Adrenal gland (tissue), 12 donors: ENCODE results near the gene LRRC41. TPM values are rescaled to one million over a fixed set of nuclear protein-coding genes. Genes with fewer than 3 reads are reported as not detected.

Experiments used
- DNase-seq, 7 donors: peaks; one replicate each; pipeline ENCODE4 v3.0.0-alpha.2; 2019 to 2020
- H3K27ac ChIP-seq, 5 donors: fragments of 200-600 bp; sonication (generic) in 4 of 5; 1 replicate in 3 of 5; 2 replicates in 2 of 5; pipeline versions ENCODE4 v1.5.1 to v1.8.0; 2016 to 2020; ENCODE audit warnings: mild to moderate bottlenecking in 1 of 5
- H3K27me3 ChIP-seq: fragments of 200-600 bp; 2 replicates; pipeline ENCODE4 v1.8.0; 2021
- H3K36me3 ChIP-seq, 2 donors: fragments of 200-600 bp; replicated peaks in 1 of 2; 1 replicate in 1 of 2; 2 replicates in 1 of 2; pipeline versions ENCODE4 v1.5.1 to v1.8.0; 2018 to 2022
- H3K4me1 ChIP-seq, 2 donors: fragments of 200-600 bp; replicated peaks in 1 of 2; 1 replicate in 1 of 2; 2 replicates in 1 of 2; pipeline versions ENCODE4 v1.5.1 to v1.8.0; 2018 to 2021
- H3K4me3 ChIP-seq, 4 donors: fragments of 200-600 bp; sonication (generic) in 3 of 4; one replicate each; pipeline ENCODE4 v1.5.1; 2016 to 2018
- H3K9me3 ChIP-seq, 3 donors: fragments of 200-600 bp; sonication (generic) in 1 of 3; replicated peaks in 1 of 3; 1 replicate in 2 of 3; 2 replicates in 1 of 3; pipeline versions ENCODE4 v1.5.1 to v1.8.0; 2016 to 2021
- CTCF ChIP-seq, 6 experiments: fragments of 450-650 bp in 4 of 6; fragments of 200-600 bp in 2 of 6; sonication (generic) in 1 of 6; IDR thresholded peaks; 1 replicate in 5 of 6; 2 replicates in 1 of 6; pipeline versions ENCODE4 v1.5.1 to v1.8.0; 2016 to 2021; ENCODE audit warnings: antibody characterized with exemption in 6 of 6, mild to moderate bottlenecking in 2 of 6, moderate library complexity in 1 of 6
- POLR2A ChIP-seq, 2 donors: fragments of 450-650 bp; IDR thresholded peaks; one replicate each; pipeline ENCODE4 v1.6.1; 2017; ENCODE audit warnings: antibody characterized with exemption in 2 of 2, mild to moderate bottlenecking in 2 of 2, moderate library complexity in 1 of 2
- WGBS, 4 donors: extraction: QIAGEN DNeasy Blood & Tissue Kit in 2 of 4; methylation state at CpG; one replicate each; pipeline versions ENCODE4 v1.1.5 to v1.1.7; 2013 to 2017; 5-methylcytosine and 5-hydroxymethylcytosine counted together
- intact Hi-C, 2 donors: fragments of 100-400 bp; cut with DNase I; formaldehyde crosslinking; loops; one replicate each; pipeline versions ENCODE4 v1.14.1 to v1.15.0; 2022 to 2023
- polyA plus RNA-seq, 3 donors: library from polyadenylated mRNA; stranded (reverse); fragments of 200-250 nt in 2 of 3; fragments of 350-450 nt in 1 of 3; fragmentation: Illumina TruSeq in 1 of 3; extraction: RNeasy Lipid Tissue Mini Kit (QIAGEN cat#74804) in 1 of 3; gene quantifications; one replicate each; pipeline ENCODE4 v1.2.3, GENCODE V29; 2013 to 2014
- total RNA-seq, 9 donors: library from RNA; depleted of rRNA in 4 of 9; stranded (reverse); fragments of >200 nt in 4 of 9; fragments of 120-200 nt in 1 of 9; fragmentation: NEBNext Ultra II Directional in 1 of 9; extraction: Animal tissue kit (Norgen Biotek cat#: 25700) in 1 of 9; gene quantifications; one replicate each; pipeline versions ENCODE4 v1.1.0 to v1.2.4, GENCODE V29; 2013 to 2023
- donor health status: healthy with polysubstance abuse.
- donor health status: Bipolar disorder and iron deficiency.
- donor health status: DM: yes; HTN: yes; CAD: no.
- donor health status: DM: no; HTN: no; CAD: no.
- donor health status: DM: no; HTN: no; CAD: no.
- donor health status: DM: yes; HTN: yes; CAD: no.

Gene LRRC41
- total and polyA plus RNA-seq, 12 donors: 38.5 to 95.8 (median 68.6) TPM

GRCh38 chr1:46278807-46279206, 24.6 kb downstream of the LRRC41 start:
- WGBS, 4 donors: 88 to 95% (median 93%) methylated on average over 2 to 12 of the region's 12 CpGs
- no peaks in the 10 kb centered on the region for H3K9me3 ChIP-seq
- H3K27me3 ChIP-seq: no peaks in the 10 kb centered on the region
- no peak overlapping the region for H3K4me3 ChIP-seq
- H3K4me1 ChIP-seq: no peaks in the 10 kb centered on the region
- peaks cover 0 to 52% of the 10 kb centered on the region in 2 donors for H3K36me3 ChIP-seq
- TF ChIP-seq POLR2A (IDR thresholded peaks at IDR 0.05) (no peak), CTCF (IDR thresholded peaks at IDR 0.05) (no peak)
- no peak for DNase-seq
- no peak overlapping the region for H3K27ac ChIP-seq
- intact Hi-C loops: no loop called here

- H3K4me3 ChIP-seq: no peak overlapping the region
- TF ChIP-seq CTCF (IDR thresholded peaks at IDR 0.05) (no peak), POLR2A (IDR thresholded peaks at IDR 0.05) (no peak)
- no peak overlapping the region for H3K27ac ChIP-seq
- no peaks in the 10 kb centered on the region for H3K4me1 ChIP-seq
- no peaks in the 10 kb centered on the region for H3K27me3 ChIP-seq
- intact Hi-C loops: no loop called here
- no peak for DNase-seq
- H3K9me3 ChIP-seq: no peaks in the 10 kb centered on the region
- 89 to 94% (median 92%) methylated on average over 14 of the region's 14 CpGs for WGBS, 4 donors
- H3K36me3 ChIP-seq: peaks cover 0 to 42% of the 10 kb centered on the region in 2 donors
Observed at GRCh38 chr1:46277658-46278373, 25.6 kb downstream of the LRRC41 start.

GRCh38 chr1:46275030-46275337, 28.4 kb downstream of the LRRC41 start:
- H3K9me3 ChIP-seq: no peaks in the 10 kb centered on the region
- intact Hi-C loops: no loop called here
- no peaks in the 10 kb centered on the region for H3K27me3 ChIP-seq
- WGBS, 4 donors: 51 to 67% (median 59%) methylated on average over 6 of the region's 6 CpGs
- no peaks in the 10 kb centered on the region for H3K4me1 ChIP-seq
- no peak overlapping the region for H3K4me3 ChIP-seq
- no peak for DNase-seq
- TF ChIP-seq CTCF (IDR thresholded peaks at IDR 0.05) (no peak), POLR2A (IDR thresholded peaks at IDR 0.05) (no peak)
- H3K36me3 ChIP-seq: peaks cover 0 to 16% of the 10 kb centered on the region in 2 donors
- no peak overlapping the region for H3K27ac ChIP-seq

- 93 to 99% (median 95%) methylated on average over 6 of the region's 6 CpGs for WGBS, 4 donors
- intact Hi-C loops: no loop called here
- no peak for TF ChIP-seq CTCF (IDR thresholded peaks at IDR 0.05)
Observed at GRCh38 chr1:46274225-46275029, 29.0 kb downstream of the LRRC41 start.

More at GRCh38 chr1:46274225-46275029, 29.0 kb downstream of the LRRC41 start:
- H3K9me3 ChIP-seq: no peaks in the 10 kb centered on the region
- no peak overlapping the region for H3K27ac ChIP-seq
- no peaks in the 10 kb centered on the region for H3K4me1 ChIP-seq
- H3K27me3 ChIP-seq: no peaks in the 10 kb centered on the region
- DNase-seq: no peak
- H3K36me3 ChIP-seq: peaks cover 0 to 12% of the 10 kb centered on the region in 2 donors
- no peak overlapping the region for H3K4me3 ChIP-seq
